ENCODE results near the gene FGF18. TPM values are rescaled to one million over a fixed set of nuclear protein-coding genes. Genes with fewer than 3 reads are reported as not detected.

Gene FGF18
- total and polyA plus RNA-seq, 9 of the 15 experiments (the other 6 are each of a cell fraction or from before 2014, with no cell fraction given) = 0.05 to 0.18 (median 0.11) TPM; not detected in 6

DNA sequence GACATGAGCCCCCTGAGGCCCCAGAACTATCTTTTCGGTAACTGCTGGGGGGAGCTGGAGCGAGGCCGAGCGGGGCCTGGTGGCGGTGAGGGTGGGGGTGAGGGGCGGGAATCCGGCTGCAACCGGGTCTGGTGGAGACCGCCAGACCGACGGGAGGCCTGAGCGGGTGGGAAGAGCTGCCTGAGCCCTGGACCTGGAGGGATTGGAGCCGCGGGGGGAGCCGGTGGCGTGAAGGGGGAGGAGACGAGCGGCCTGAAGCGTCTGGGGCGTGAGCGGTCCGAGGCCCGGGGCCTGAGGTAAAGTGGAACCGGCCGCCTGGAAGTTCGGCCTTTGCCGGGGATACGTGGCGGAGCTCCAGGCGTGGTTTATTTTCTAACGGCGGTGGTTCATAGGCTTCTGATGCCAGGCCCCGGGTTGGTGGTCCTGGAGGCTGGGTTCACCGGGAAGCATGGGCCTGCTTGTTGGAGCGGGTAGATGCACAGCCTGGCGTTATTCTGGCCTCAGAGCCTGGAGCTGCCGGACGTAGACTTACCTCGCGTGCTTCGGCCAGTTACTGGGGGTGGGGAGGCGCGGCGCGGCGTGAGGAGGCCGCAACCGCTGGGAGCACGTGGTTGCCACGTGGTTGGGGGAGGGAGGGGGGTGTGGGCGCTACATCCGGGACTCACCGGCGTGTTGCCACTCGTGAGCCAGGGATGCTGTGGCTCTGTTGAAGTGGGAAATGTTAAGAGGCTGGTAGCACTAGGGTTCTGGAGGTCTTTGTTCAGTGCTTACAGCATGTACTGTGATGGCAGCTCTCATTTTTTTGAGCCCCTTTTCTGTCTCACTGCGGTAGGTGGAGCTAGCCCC lies 31.3 kb upstream of the FGF18 start (continued):
- no peak for TF ChIP-seq ZNF780A (CRISPR knock-in tag; IDR thresholded peaks at IDR 0.05)
- no peak for TF ChIP-seq SMARCA4 (IDR thresholded peaks at IDR 0.05)
- TF ChIP-seq POLR3A (IDR thresholded peaks at IDR 0.05; ENCODE audit: borderline replicate concordance, extremely low read depth, insufficient read depth, insufficient read length) = no peak
- TF ChIP-seq, protein P1, sequence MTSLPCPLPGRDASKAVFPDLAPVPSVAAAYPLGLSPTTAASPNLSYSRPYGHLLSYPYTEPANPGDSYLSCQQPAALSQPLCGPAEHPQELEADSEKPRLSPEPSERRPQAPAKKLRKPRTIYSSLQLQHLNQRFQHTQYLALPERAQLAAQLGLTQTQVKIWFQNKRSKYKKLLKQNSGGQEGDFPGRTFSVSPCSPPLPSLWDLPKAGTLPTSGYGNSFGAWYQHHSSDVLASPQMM (CRISPR knock-in tag; IDR thresholded peaks at IDR 0.05) = no peak
- TF ChIP-seq, protein P2, sequence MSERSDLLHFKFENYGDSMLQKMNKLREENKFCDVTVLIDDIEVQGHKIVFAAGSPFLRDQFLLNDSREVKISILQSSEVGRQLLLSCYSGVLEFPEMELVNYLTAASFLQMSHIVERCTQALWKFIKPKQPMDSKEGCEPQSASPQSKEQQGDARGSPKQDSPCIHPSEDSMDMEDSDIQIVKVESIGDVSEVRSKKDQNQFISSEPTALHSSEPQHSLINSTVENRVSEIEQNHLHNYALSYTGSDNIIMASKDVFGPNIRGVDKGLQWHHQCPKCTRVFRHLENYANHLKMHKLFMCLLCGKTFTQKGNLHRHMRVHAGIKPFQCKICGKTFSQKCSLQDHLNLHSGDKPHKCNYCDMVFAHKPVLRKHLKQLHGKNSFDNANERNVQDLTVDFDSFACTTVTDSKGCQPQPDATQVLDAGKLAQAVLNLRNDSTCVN (CRISPR knock-in tag; IDR thresholded peaks at IDR 0.05) = peak; percentile 30; the same call in 1 of the 2 replicates
- TF ChIP-seq, protein P3, sequence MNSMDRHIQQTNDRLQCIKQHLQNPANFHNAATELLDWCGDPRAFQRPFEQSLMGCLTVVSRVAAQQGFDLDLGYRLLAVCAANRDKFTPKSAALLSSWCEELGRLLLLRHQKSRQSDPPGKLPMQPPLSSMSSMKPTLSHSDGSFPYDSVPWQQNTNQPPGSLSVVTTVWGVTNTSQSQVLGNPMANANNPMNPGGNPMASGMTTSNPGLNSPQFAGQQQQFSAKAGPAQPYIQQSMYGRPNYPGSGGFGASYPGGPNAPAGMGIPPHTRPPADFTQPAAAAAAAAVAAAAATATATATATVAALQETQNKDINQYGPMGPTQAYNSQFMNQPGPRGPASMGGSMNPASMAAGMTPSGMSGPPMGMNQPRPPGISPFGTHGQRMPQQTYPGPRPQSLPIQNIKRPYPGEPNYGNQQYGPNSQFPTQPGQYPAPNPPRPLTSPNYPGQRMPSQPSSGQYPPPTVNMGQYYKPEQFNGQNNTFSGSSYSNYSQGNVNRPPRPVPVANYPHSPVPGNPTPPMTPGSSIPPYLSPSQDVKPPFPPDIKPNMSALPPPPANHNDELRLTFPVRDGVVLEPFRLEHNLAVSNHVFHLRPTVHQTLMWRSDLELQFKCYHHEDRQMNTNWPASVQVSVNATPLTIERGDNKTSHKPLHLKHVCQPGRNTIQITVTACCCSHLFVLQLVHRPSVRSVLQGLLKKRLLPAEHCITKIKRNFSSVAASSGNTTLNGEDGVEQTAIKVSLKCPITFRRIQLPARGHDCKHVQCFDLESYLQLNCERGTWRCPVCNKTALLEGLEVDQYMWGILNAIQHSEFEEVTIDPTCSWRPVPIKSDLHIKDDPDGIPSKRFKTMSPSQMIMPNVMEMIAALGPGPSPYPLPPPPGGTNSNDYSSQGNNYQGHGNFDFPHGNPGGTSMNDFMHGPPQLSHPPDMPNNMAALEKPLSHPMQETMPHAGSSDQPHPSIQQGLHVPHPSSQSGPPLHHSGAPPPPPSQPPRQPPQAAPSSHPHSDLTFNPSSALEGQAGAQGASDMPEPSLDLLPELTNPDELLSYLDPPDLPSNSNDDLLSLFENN (IDR thresholded peaks at IDR 0.05; ENCODE audit: low read depth in 2 of 2, low read length in 2 of 2) = 0 out of 4 replicates have a peak, but pooled peaks of 1 of the 2 experiments have one; percentile 7
- no peak for TF ChIP-seq ZNF121 (CRISPR knock-in tag; conservative IDR thresholded peaks at IDR 0.05)
- TF ChIP-seq ZNF583 (CRISPR knock-in tag; IDR thresholded peaks at IDR 0.05) = no peak
- no peak for TF ChIP-seq TEAD2 (tag; IDR thresholded peaks at IDR 0.05)
- TF ChIP-seq, protein P4, sequence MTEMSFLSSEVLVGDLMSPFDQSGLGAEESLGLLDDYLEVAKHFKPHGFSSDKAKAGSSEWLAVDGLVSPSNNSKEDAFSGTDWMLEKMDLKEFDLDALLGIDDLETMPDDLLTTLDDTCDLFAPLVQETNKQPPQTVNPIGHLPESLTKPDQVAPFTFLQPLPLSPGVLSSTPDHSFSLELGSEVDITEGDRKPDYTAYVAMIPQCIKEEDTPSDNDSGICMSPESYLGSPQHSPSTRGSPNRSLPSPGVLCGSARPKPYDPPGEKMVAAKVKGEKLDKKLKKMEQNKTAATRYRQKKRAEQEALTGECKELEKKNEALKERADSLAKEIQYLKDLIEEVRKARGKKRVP (CRISPR knock-in tag; IDR thresholded peaks at IDR 0.05) = no peak
- TF ChIP-seq CBFA2T2 (conservative IDR thresholded peaks at IDR 0.05) = peak; percentile 44
- TF ChIP-seq, protein P5, sequence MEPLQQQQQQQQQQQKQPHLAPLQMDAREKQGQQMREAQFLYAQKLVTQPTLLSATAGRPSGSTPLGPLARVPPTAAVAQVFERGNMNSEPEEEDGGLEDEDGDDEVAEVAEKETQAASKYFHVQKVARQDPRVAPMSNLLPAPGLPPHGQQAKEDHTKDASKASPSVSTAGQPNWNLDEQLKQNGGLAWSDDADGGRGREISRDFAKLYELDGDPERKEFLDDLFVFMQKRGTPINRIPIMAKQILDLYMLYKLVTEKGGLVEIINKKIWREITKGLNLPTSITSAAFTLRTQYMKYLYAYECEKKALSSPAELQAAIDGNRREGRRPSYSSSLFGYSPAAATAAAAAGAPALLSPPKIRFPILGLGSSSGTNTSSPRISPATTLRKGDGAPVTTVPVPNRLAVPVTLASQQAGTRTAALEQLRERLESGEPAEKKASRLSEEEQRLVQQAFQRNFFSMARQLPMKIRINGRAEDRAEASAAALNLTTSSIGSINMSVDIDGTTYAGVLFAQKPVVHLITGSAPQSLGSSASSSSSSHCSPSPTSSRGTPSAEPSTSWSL (CRISPR knock-in tag; IDR thresholded peaks at IDR 0.05; ENCODE audit: borderline replicate concordance) = no peak
- peak; percentile 78 for TF ChIP-seq RAD51 (IDR thresholded peaks at IDR 0.05; ENCODE audit: borderline replicate concordance, low read depth)
- no peak for TF ChIP-seq NUFIP1 (IDR thresholded peaks at IDR 0.05; ENCODE audit: partially characterized antibody)
- TF ChIP-seq NR2C2 (CRISPR knock-in tag; IDR thresholded peaks at IDR 0.05) = no peak
- TF ChIP-seq NR2C2 (tag; IDR thresholded peaks at IDR 0.05) = no peak
- TF ChIP-seq ZNF253 (CRISPR knock-in tag; conservative IDR thresholded peaks at IDR 0.05) = no peak
- no peak for TF ChIP-seq U2AF1 (optimal IDR thresholded peaks at IDR 0.05; ENCODE audit: low read depth, low read length)
- TF ChIP-seq PRMT5 (CRISPR knock-in tag; IDR thresholded peaks at IDR 0.05) = no peak; the same call in 1 of the 2 replicates
- TF ChIP-seq TRIM24 (IDR thresholded peaks at IDR 0.05) = no peak
- no peak for TF ChIP-seq ZBTB7A (IDR thresholded peaks at IDR 0.05; ENCODE audit: borderline replicate concordance, control insufficient read depth, low read depth, low read length)
